RWPE2 (cell line): ENCODE measurements around the gene ROCK2.

Experiments used
- ATAC-seq: fragments of 200-7000 bp; cut with Tn5 transposase; 3 replicates; pipeline ENCODE4 v1.9.1; 2021; ENCODE audit warnings: low read depth
- DNase-seq: peaks from one replicate; pipeline ENCODE4 v3.0.0-alpha.2; 2020; ENCODE audit warnings: low spot score
- H3K27ac ChIP-seq: fragments of 450-650 bp; 2 replicates; pipeline ENCODE4 v1.5.1; 2017; ENCODE audit warnings: mild to moderate bottlenecking; ENCODE audit not compliant: poor library complexity, severe bottlenecking
- H3K27me3 ChIP-seq: fragments of 250-450 bp; sonication (Bioruptor Pico); 2 replicates; pipeline ENCODE4 v1.5.1; 2021; ENCODE audit warnings: mild to moderate bottlenecking, moderate library complexity; ENCODE audit not compliant: insufficient read depth, poor library complexity, severe bottlenecking
- H3K36me3 ChIP-seq: fragments of 250-450 bp; sonication (Bioruptor Pico); 2 replicates; pipeline ENCODE4 v1.5.1; 2020; ENCODE audit warnings: low read depth, mild to moderate bottlenecking, moderate library complexity
- H3K4me1 ChIP-seq: fragments of 250-450 bp; sonication (Bioruptor Pico); 2 replicates; pipeline ENCODE4 v1.5.1; 2021; ENCODE audit warnings: mild to moderate bottlenecking, moderate library complexity; ENCODE audit not compliant: insufficient read depth, poor library complexity, severe bottlenecking
- H3K4me3 ChIP-seq: fragments of 250-450 bp; sonication (Bioruptor Pico); 2 replicates; pipeline ENCODE4 v1.5.1; 2021; ENCODE audit warnings: mild to moderate bottlenecking, moderate library complexity; ENCODE audit not compliant: severe bottlenecking
- H3K9me3 ChIP-seq: fragments of 250-450 bp; sonication (Bioruptor Pico); 2 replicates; pipeline ENCODE4 v1.5.1; 2021; ENCODE audit warnings: mild to moderate bottlenecking, moderate library complexity; ENCODE audit not compliant: severe bottlenecking
- TF ChIP-seq, protein P1 (sequence below): fragments of 450-650 bp; IDR thresholded peaks from one replicate; pipeline ENCODE4 v1.5.1; 2017; ENCODE audit warnings: mild to moderate bottlenecking, moderate library complexity; ENCODE audit not compliant: poor library complexity, severe bottlenecking

The ROCK2 gene

GRCh38 chr2:11228692-11229091, 115.7 kb downstream of the ROCK2 start:
- ATAC-seq: no peak
- no peak overlapping the region for H3K27ac ChIP-seq
- H3K4me3 ChIP-seq: no peak overlapping the region
- no peak for DNase-seq
- H3K36me3 ChIP-seq: peaks cover 34% of the 10 kb centered on the region
- peaks cover 2% of the 10 kb centered on the region for H3K9me3 ChIP-seq
- TF ChIP-seq, protein P1, sequence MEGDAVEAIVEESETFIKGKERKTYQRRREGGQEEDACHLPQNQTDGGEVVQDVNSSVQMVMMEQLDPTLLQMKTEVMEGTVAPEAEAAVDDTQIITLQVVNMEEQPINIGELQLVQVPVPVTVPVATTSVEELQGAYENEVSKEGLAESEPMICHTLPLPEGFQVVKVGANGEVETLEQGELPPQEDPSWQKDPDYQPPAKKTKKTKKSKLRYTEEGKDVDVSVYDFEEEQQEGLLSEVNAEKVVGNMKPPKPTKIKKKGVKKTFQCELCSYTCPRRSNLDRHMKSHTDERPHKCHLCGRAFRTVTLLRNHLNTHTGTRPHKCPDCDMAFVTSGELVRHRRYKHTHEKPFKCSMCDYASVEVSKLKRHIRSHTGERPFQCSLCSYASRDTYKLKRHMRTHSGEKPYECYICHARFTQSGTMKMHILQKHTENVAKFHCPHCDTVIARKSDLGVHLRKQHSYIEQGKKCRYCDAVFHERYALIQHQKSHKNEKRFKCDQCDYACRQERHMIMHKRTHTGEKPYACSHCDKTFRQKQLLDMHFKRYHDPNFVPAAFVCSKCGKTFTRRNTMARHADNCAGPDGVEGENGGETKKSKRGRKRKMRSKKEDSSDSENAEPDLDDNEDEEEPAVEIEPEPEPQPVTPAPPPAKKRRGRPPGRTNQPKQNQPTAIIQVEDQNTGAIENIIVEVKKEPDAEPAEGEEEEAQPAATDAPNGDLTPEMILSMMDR: no peak
- no peaks in the 10 kb centered on the region for H3K27me3 ChIP-seq
- no peaks in the 10 kb centered on the region for H3K4me1 ChIP-seq

DNA sequence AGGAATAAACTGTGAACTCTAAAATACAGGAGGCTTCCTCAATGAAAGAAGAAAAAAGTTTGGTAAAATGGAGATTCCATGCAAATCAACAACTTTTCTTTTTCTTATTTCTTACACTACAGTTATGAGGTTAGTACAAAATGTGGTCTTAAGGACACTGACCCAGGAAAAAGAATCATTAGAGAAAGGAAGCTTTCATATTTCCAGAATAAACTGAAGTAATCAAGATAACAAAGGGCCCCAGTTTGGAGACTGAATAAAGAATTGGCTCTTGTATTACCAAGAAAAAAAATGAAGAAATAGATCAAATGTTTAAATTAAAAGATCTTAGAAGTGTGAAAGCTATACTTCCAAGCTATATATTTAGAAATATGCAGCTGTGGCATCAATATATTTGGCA, 116.8 kb downstream of the ROCK2 start:
- Histone ChIP-seq H3K9me3 (peaks cover 2% of the 10 kb centered on the region), H3K27ac (no peak overlapping the region), H3K27me3 (no peaks in the 10 kb centered on the region), H3K4me3 (no peak overlapping the region), H3K36me3 (peaks cover 45% of the 10 kb centered on the region), H3K4me1 (no peaks in the 10 kb centered on the region)
- no peak for ATAC-seq
- TF ChIP-seq, protein P1: no peak
- no peak for DNase-seq

- H3K4me1 ChIP-seq: no peaks in the 10 kb centered on the region
- TF ChIP-seq, protein P1: no peak
- DNase-seq (no peak), ATAC-seq (no peak)
- no peak overlapping the region for H3K27ac ChIP-seq
- no peaks in the 10 kb centered on the region for H3K27me3 ChIP-seq
- H3K36me3 ChIP-seq: peaks cover 68% of the 10 kb centered on the region
- no peak overlapping the region for H3K4me3 ChIP-seq
- H3K9me3 ChIP-seq: peaks cover 2% of the 10 kb centered on the region
Observed at GRCh38 chr2:11224887-11225286, 119.5 kb downstream of the ROCK2 start.

DNA sequence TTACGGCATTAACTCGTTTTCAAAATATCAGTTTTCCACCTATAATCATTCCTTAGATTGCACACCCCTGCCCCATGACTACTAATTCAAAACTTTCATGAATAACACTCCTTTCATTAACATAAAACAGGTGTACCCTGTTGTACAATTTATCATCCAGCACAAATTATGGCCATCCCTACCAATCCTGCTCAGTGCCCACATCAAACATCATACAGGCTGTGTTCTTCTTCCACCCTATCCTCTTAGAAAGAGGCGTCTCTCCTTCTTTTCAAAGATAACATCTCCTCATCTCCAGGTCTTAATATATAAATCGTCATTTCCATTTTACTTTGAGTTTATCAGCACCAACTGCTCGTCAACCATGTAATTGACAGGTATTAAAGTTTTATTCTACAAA, 121.6 kb downstream of the ROCK2 start:
- Histone ChIP-seq H3K9me3 (peaks cover 1% of the 10 kb centered on the region), H3K4me3 (no peak overlapping the region), H3K27ac (no peak overlapping the region), H3K27me3 (no peaks in the 10 kb centered on the region), H3K36me3 (peaks cover 76% of the 10 kb centered on the region), H3K4me1 (no peaks in the 10 kb centered on the region)
- no peak for ATAC-seq
- DNase-seq: no peak
- TF ChIP-seq, protein P1: no peak

GRCh38 chr2:11220445-11220844, 124.0 kb downstream of the ROCK2 start:
- Histone ChIP-seq H3K27me3 (no peaks in the 10 kb centered on the region), H3K4me3 (no peak overlapping the region), H3K9me3 (no peaks in the 10 kb centered on the region), H3K4me1 (no peaks in the 10 kb centered on the region), H3K27ac (no peak overlapping the region), H3K36me3 (peaks cover 75% of the 10 kb centered on the region)
- ATAC-seq (no peak), DNase-seq (no peak)
- TF ChIP-seq, protein P1: no peak
